Stimulated activated CD8-positive, alpha-beta memory T cell treated with anti-CD3 and anti-CD28 coated beads, Interleukin-4, amount 100 ng/mL, for 48 hours (primary cell): ENCODE measurements around the gene PCYT1A.
A peak's percentile ranks its signal among the peaks of the same experiment; 100 is the strongest.
"Not testable (repeated sequence)": the region's sequence is repeated elsewhere in the genome, so short reads cannot be mapped to it uniquely, and the experiment has no call there.

ENCODE experiments used
- DNase-seq: peaks from one replicate; pipeline ENCODE4 v3.0.0-alpha.2; 2020

The PCYT1A gene

GRCh38 chr3:196287440-196288140 is at the start of gene PCYT1A:
PCYT1A (minus strand) TSS chr3:196287726; CDS start chr3:196270531, 17,195 bp downstream.
- DNase-seq: peak; percentile 83

GRCh38 chr3:196336319-196337145 is 49.0 kb upstream of the PCYT1A start:
- DNase-seq: no peak

GRCh38 chr3:196335503-196335948 is 48.0 kb upstream of the PCYT1A start:
- DNase-seq: no peak

GRCh38 chr3:196334982-196335381 is 47.5 kb upstream of the PCYT1A start:
- DNase-seq: no peak

- no peak for DNase-seq
These were observed 44.6 kb upstream of the PCYT1A start for GRCh38 chr3:196332168-196332567.

- no peak for DNase-seq
These were observed 39.9 kb upstream of the PCYT1A start for GRCh38 chr3:196327405-196327804.

- DNase-seq: no peak
These were observed 39.4 kb upstream of the PCYT1A start for GRCh38 chr3:196326936-196327335.

GRCh38 chr3:196323691-196324090 is 36.2 kb upstream of the PCYT1A start:
- no peak for DNase-seq

GRCh38 chr3:196323016-196323415 is 35.5 kb upstream of the PCYT1A start:
- no peak for DNase-seq

- DNase-seq: no peak
These were observed 33.6 kb upstream of the PCYT1A start for GRCh38 chr3:196321162-196321561.

- DNase-seq: no peak
These were observed 32.6 kb upstream of the PCYT1A start for GRCh38 chr3:196320137-196320536.

GRCh38 chr3:196317687-196318467 is 30.4 kb upstream of the PCYT1A start, which contains the start of gene DYNLT2B:
DYNLT2B (minus strand) TSS chr3:196318240; CDS start chr3:196318152, 88 bp downstream.
- peak; percentile 89 for DNase-seq

- DNase-seq: not testable (repeated sequence)
These were observed 29.5 kb upstream of the PCYT1A start for GRCh38 chr3:196316799-196317686.

GRCh38 chr3:196315821-196316220 is 28.3 kb upstream of the PCYT1A start:
- no peak for DNase-seq

- no peak for DNase-seq
These were observed 27.1 kb upstream of the PCYT1A start for GRCh38 chr3:196314597-196314996.

GRCh38 chr3:196314086-196314485 is 26.6 kb upstream of the PCYT1A start:
- not testable (repeated sequence) for DNase-seq

GRCh38 chr3:196302960-196303359 is 15.4 kb upstream of the PCYT1A start:
- not testable (repeated sequence) for DNase-seq

- not testable (repeated sequence) for DNase-seq
These were observed 15.0 kb upstream of the PCYT1A start for GRCh38 chr3:196302551-196302950.

- DNase-seq: no peak
These were observed 11.0 kb upstream of the PCYT1A start for GRCh38 chr3:196298521-196298920.

GRCh38 chr3:196292286-196292923 is 4.9 kb upstream of the PCYT1A start:
- no peak for DNase-seq

- no peak for DNase-seq
These were observed 575 bp upstream of the PCYT1A start for GRCh38 chr3:196288141-196288460.

- peak; percentile 64 for DNase-seq
These were observed 461 bp downstream of the PCYT1A start for GRCh38 chr3:196287090-196287439.
